GM18870 (cell line): ENCODE data around the gene BCDIN3D.

ENCODE experiments used
- ATAC-seq: cut with Tn5 transposase; IDR thresholded peaks from one replicate; pipeline ENCODE4 v1.9.1; 2021; ENCODE audit warnings: moderate library complexity; ENCODE audit not compliant: unreplicated experiment

BCDIN3D gene

DNA sequence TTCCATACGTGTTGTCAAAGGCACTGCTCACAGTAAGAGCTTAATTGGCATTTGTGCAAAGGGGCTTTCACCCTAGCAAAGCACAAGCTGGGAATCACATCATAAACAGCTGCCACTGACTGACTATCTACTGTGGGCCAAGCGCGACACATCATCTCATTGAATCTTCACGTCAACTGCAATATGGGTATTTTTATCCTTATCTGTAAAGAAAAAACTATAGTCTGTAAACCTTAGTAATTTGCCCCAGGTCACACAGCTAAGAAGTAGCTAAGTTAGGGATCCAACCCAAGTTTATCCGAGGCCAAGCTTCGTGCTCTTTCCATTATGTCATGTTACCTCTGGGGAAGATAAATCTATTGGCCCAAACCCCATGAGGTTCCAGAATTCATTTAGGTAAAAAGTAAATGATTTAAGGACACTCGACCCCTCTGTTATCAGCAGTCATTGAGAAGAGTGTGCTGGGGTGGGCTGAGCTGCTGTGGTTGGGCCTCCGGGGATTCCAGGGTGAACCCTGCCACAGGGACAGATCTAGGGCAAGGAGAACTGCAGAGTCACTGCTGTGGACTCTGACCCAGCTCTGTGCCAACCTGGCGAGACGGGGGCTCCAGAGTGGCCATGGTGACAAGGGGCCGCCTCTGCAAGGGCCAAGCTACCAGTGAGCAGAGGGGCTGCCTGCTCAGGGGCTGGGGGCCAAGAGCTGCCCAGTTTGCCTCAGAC, 42.3 kb downstream of the BCDIN3D start:
- ATAC-seq, result no peak

DNA sequence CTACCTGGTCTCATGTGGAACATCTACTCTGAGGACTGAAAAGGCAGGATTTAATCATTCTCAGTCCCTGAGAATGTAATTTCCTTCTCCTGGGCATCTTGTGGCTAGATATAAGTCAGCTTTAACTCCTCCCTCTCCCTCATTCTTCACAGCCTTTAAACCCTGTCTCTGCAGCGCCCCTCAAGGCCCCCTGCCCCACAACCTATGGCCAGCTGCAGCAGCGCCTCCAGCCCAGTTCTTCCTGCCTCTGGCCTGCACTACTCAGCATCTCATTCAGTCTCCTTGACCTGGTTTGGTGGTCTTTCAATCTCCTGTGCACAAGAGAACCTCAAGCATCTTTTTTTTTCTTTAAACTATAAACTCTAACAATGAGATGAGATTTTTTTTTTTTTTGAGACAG, 44.0 kb downstream of the BCDIN3D start:
- no peak for ATAC-seq

DNA sequence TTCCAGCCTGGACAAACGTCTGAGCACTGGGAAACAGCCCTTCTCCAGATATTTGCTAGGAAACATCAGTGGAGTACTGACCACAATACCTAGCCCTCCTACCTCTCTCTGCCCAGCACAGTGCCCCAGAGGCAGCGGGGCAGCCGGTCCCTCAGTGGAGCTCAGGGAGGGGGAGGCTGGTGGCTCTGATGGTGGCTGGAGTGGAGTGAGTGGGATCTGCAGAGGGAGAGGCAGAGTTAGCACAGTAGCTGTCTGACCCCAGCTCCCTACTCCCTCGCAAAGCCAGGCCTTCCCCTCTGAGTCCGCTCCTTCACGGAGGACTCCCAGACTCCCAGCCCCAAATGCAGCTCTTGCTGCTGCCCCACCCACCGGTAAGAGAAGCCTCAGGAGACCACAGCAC, 44.7 kb downstream of the BCDIN3D start:
- ATAC-seq, result no peak

DNA sequence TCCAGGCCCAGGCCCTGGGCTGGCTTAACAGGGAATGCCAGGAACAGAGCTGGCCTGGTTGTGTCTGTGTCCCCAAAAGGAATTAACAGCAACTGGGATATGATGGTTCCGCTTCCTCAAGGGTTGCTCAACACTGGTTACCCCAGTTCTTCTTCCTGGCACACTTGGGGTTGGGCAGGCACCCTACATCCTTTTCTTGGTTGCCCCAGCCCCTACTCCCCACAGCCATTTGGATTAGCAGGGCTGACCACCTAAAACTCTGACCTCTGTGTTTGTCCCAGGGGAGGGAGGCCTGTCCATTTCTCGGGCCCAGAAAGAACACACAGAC, 45.5 kb downstream of the BCDIN3D start:
- ATAC-seq, result no peak

DNA sequence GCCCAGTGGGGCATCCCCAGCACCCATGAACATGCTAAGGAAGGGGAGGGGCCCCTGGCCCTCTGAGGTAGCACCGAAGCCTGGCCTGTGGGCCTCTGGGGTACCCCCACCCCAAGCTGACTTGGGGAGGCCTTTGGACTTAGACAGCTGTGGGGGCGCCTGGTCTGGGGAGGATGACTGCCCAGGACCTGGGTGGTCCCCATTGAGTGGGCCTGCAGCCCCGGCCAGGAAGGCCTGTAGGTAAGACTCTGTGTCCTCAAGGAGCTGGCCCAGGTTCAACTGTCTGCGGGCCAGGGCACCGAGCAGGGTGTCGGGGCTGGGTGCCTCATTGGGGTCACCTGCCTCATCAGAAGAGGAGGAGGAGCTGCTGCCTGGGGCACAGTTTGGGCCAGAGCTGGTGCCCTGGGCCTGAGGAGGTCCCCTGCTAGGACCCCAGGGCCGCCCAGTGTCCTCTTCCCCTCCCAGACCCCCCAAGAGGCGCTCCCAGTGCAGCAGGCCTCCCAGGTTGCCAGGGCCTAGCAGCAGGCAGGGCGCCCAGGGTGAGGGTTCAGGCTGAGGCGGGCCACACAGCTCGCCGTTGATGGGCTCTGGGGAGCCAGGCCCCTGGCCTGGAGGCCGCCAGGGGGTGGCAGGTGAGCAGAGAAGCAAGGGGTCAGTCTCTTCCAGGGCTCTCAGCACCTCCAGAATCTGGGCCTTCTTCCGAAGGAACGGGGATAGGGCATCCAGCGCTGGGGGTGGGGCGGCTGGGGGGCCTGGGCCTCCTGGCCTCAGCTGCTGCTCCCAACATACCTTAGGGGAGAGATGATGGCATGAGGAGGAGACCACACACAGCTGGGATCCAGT, 46.1 kb downstream of the BCDIN3D start:
- ATAC-seq, result no peak

DNA sequence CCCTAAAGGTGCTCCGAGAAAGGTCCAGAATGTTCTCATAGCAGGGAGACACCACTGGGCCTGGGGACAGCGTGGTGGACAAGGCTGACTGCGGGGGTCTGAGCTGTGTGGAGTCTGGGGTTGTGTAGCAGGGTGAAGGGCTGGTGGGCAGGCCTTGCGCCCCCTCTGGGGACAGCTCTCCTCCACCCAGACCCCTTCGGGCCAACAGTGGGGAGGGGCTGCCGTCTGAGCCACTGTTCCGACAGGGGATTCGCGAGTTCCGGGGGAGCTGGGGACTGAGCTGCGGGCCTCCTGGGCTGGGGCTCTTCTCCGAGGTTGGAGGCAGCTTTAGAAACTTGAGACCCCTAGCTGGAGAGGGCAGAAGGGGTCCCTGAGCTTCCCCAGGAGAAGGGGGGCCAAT, 46.8 kb downstream of the BCDIN3D start:
- no peak for ATAC-seq

DNA sequence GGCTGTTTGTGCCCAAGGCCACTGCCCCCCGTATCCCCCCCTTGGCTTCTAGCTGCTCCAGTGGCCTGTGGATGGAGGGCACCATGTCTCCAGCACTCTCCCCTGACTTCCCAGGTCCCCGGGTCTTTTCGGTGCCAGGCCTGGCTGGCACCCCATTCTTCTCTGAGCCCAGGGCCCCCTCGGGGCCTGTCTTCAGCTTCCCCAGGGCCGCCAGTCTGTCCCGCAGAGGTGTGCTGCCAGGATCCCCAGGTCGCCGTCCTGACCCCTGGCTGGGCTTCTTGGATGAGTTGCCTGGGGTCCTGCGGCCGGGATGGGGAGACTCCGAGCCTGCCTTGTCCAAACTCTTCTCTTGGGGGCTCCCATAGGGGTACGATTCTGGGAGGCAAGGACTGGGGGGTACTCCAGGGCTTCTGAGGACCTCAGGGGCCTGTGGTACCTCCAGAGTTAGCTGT, 47.2 kb downstream of the BCDIN3D start:
- ATAC-seq, result no peak

DNA sequence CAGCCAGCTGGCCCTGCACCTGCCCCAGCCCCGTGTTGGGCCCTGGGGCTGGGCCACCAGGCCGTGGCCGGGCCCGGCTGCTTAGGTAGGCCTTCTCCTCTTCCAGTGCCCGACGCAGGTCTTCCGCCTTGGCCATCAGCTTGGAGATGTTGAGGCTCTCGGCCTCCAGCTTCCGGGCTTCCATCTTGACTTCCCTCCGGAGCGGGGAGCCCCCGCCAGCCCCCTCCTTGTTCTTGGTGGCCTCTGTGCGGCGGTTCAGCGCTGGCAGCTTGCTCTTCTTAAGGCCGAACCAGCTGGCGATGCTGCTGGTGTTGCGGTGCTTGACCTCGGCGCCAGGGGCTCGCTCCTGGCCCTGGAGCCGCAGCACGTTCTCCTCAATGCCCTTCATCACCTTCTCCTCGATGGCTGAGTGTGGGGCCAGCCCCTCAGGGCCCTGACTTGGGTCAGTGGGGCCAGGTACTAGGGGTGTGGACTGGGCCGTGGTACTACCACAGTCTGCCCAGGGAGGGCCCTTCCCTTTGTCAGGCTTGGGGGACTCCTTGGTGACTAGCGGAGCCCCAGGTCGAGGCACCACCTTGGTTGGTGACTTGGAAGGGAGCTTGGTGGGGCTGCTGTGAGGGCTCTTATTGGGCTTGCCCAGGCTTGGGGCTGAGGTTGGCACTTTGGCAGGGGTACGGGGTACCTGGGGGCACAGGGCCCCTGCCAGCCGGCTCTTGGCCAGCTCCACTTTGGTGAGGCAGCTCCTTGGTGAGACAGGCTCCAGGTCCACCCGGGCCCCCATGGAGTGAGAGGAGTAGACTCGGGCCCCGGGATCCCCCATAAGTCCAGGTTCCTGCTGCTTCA, 47.9 kb downstream of the BCDIN3D start:
- ATAC-seq, result no peak

DNA sequence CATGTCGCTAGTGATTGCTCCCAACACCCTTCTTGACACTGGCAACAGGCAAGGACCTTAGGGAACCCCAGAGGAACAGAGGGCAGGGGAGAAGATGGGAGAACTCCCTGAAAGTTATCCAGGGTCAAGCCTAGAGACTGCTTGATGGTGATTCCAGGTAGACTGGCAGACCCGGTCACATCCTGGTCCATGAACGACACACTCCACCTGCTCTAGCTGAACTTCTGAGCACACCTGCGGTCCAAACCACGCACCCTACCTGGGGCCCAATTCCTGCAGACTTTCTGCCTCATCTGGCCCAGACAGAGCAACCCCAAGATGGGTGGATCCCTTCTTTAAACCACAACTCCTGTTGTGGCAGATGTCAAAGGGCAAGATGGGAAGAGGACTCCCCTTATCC, 48.9 kb downstream of the BCDIN3D start:
- ATAC-seq, result no peak

DNA sequence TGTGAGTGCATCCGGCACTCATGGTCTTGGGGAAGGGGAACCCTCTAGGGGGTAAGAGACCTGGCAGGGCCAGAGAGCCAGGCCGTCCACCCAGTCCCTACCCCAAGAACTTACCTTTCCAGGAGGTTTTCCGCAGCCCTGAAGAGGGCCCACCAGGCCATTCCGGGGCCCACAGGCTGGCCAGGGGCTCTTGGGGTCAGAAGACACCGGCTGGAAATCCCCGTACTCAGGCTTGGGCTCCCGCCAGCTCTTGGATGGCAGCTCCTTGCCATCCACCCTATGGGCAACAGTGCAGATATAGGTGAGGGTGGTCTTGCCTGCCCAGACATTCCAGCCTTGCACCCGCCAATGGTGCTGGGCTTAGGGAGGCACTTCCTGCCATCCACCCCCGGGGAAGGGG, 49.3 kb downstream of the BCDIN3D start:
- ATAC-seq, result no peak

DNA sequence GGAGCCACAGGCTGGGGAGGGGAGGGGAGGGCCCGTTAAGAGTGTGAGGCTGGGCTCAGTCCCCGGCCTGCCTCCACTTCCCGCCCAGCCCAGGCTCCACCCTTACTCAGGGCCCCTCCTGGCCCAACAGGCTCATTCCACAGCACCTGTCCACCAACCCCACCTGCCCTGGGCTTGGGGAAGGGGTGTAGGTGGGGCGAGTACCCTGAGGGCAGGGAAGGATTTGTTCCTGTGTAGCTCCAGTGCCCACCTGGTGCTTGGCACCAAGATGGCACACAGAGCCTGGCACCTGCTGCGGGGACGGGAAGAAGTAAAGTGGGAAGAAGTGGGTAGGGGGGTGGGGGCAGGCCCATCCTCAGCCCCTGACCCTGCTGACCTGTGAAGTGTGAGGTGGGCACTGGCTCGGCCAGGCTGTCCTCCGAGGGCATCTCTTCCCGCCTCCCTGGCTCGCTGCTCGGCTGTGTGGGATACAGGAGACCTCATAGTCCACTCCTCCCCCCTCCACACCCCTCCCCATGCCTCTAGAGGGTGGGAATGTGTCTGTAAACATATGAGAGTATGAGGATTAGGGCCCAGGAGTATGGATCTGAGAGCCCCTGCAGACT, 49.8 kb downstream of the BCDIN3D start:
- ATAC-seq, result no peak

DNA sequence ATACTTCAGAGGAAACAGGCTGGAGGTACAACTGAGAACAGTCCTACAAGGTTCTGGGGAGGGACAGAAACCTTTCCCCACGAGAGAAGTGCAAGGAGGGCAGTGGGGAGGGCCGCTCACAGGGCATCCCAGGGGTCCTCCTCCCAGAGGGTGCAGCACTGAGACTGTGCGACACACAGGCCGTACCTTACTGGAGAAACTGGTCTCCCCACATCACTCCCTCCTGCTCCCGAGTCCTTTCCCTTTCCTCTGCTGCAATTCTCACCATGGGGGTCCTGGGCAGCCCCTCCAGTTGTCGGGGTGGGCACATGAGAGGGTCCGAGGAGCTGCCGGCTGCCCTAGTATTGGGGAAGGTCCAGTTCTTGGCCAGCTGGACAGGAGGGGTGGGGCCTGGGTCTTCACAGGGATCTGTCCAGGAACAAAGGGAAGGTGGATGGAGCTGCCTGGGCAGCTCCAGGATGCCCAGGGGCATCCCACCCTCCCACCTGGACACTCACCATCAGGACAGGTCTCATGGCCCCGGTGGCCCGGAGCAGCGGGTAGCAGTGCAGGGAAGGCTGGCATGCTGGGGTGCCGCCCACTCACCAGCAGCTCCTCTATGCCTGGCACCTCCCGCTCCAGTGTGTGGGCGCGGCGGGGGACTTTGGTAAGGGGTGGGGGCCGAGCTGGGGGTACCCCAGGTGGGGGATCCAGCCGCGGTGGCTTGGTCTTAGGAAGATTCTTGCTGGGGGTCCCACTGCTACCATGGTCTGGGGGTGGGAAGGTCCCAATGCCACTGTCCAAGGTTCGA, 50.5 kb downstream of the BCDIN3D start:
- ATAC-seq, result no peak

DNA sequence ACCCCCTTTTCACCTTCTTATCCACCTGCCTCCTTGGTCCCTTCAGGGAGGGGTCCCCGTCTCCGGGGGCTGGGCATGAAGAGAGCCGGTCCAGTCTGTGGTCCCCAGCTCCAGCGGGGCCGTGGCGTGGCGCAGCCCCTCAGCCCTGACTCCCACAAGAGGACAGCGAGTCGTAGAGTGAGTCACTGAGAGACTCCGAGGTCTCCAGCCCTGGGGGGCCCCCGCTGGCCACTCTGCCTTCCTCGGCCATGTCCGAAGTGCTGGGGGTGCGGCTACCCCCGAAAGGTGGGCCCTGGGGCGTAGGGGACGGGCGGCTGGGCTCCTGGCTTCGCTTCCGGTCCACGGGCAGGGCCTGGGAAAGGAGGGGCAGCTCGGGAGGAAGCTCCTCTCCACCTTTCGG, 51.2 kb downstream of the BCDIN3D start:
- ATAC-seq, result no peak

DNA sequence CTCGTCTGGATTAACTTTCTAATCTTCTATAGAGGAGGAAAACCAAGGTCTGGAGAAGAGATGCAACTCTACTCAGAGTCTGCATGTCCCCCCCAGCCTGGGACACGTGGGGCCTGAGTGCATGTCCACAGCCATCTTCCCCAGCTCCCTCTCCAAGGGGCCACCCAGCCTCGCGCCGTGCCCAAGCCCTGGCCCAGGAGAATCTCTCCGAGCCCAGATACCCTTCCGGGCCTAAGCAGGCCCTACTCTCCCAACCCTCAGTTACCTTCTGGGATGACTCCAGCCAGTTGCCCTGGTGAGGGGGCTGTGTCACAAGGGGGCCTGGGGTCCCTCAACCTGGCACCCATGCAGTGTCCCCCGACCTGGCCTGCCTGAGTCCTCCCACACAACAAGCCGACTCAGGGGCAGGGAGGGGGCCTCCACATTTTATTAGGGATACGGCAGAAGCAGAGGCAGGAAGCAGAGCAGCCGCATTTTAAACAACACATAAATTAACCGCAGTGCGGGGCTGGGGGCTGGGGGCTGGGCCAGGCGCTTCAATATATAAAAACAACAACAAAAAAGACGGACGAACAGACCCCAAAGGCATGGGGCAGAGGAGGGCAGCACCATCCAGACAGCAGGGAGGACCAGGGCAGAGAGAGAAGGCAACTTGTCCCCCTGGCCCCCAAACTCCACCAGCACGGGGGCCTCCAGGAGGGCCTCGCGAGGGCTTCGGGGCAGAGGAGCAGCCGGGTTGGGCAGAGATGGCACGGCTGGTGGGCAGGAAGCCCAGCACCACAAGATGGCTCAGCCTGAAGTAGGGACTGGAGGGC, 52.0 kb downstream of the BCDIN3D start:
- ATAC-seq, result no peak

DNA sequence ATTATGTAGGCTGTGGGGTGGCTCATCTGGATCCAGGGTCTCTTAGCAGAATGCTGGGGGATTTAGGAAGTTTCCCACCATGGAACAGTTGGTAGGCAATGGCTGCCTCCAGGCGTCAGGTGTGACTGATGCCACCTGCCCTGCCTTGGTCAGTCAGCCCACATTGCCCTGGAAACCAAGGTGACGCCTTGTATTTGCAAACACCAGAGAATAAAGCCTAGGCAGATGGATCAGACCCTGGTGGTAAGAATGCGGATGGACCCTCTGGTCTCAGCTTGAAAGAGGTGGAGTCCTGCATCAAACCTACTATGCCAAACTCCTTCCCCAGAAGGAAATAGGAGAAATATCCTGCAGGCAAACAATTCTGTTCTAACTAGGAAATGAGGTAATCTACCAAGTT, 52.9 kb downstream of the BCDIN3D start:
- no peak for ATAC-seq

DNA sequence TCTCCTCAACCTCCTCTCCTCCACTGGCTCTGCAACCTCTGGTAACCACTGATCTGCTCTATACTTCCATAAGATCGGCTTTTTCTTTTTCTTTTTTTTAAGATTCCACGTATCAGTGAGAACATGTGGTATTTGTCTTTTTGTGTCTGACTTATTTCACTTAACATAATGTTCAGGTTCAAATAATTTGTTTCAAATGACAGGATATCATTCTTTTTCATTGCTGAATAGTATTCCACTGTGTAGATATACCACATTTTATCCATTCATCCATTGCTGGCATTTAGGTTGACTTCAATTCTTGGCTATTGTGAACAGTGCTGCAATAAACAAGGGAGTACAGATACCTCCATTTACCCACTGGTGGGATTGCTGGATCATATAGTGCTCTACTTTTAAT, 55.2 kb downstream of the BCDIN3D start:
- ATAC-seq, result no peak
